ENCODE measurements around the gene SYT11.

SYT11 gene

DNA sequence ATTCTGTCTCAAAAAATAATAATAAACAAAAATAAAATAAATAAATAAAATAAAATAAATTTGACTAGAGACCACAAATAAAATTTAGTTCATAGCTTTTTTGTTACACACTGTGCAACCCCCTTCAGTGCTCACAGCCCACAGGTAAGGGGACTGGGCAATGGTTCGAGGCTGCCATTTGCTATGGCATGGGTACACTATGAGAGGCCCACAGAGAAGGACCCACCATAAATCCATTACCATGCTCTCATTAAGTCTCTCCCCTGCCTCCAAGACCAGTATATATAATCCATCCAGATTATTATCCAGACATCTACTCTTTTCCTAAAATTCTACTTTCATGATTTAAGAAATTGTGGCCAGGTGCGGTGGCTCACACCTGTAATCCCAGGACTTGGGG lies 60.4 kb downstream of the SYT11 start:
- no peaks in the 10 kb centered on the region for H3K4me1 ChIP-seq (ENCODE audit: control insufficient read depth, insufficient read depth, low read length)
- no peaks in the 10 kb centered on the region for H3K9me3 ChIP-seq (ENCODE audit: control insufficient read depth, insufficient read depth, low read depth, low read length)
- ChIA-PET CTCF (no interaction called here), POLR2A (interaction anchor here (1.4 kb wide), 1 partner anchor 14 kb away, joined by 3 read pairs; the partner anchor contains the start of gene KHDC4)
- TF ChIP-seq, protein P1, sequence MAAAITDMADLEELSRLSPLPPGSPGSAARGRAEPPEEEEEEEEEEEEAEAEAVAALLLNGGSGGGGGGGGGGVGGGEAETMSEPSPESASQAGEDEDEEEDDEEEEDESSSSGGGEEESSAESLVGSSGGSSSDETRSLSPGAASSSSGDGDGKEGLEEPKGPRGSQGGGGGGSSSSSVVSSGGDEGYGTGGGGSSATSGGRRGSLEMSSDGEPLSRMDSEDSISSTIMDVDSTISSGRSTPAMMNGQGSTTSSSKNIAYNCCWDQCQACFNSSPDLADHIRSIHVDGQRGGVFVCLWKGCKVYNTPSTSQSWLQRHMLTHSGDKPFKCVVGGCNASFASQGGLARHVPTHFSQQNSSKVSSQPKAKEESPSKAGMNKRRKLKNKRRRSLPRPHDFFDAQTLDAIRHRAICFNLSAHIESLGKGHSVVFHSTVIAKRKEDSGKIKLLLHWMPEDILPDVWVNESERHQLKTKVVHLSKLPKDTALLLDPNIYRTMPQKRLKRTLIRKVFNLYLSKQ (tag by site-specific recombination; IDR thresholded peaks at IDR 0.05; ENCODE audit: borderline replicate concordance), result no peak
- no peak for TF ChIP-seq ZNF239 (tag by site-specific recombination; IDR thresholded peaks at IDR 0.05)
- no peak for TF ChIP-seq KLF10 (tag by site-specific recombination; IDR thresholded peaks at IDR 0.05)
- TF ChIP-seq ZNF37A (tag by site-specific recombination; IDR thresholded peaks at IDR 0.05), result no peak
- no peak for TF ChIP-seq ZNF785 (tag by site-specific recombination; IDR thresholded peaks at IDR 0.05)
- TF ChIP-seq IKZF3 (tag by site-specific recombination; IDR thresholded peaks at IDR 0.05), result no peak
- no peak for TF ChIP-seq OVOL3 (tag by site-specific recombination; IDR thresholded peaks at IDR 0.05)
- no peak for TF ChIP-seq ZNF391 (tag by site-specific recombination; IDR thresholded peaks at IDR 0.05; ENCODE audit: borderline replicate concordance, low read depth)
- no peak for TF ChIP-seq KLF9 (tag by site-specific recombination; IDR thresholded peaks at IDR 0.05; ENCODE audit: low read depth)
- TF ChIP-seq, protein P2, sequence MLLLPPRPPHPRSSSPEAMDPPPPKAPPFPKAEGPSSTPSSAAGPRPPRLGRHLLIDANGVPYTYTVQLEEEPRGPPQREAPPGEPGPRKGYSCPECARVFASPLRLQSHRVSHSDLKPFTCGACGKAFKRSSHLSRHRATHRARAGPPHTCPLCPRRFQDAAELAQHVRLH (tag by site-specific recombination; IDR thresholded peaks at IDR 0.05), result no peak
- TF ChIP-seq ZIC2 (tag by site-specific recombination; IDR thresholded peaks at IDR 0.05), result no peak
- TF ChIP-seq ZBTB21 (tag by site-specific recombination; IDR thresholded peaks at IDR 0.05), result no peak
- TF ChIP-seq ZNF404 (tag by site-specific recombination; IDR thresholded peaks at IDR 0.05), result no peak
- TF ChIP-seq ZNF707 (tag by site-specific recombination; IDR thresholded peaks at IDR 0.05), result no peak
- TF ChIP-seq, protein P3, sequence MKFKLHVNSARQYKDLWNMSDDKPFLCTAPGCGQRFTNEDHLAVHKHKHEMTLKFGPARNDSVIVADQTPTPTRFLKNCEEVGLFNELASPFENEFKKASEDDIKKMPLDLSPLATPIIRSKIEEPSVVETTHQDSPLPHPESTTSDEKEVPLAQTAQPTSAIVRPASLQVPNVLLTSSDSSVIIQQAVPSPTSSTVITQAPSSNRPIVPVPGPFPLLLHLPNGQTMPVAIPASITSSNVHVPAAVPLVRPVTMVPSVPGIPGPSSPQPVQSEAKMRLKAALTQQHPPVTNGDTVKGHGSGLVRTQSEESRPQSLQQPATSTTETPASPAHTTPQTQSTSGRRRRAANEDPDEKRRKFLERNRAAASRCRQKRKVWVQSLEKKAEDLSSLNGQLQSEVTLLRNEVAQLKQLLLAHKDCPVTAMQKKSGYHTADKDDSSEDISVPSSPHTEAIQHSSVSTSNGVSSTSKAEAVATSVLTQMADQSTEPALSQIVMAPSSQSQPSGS (tag by site-specific recombination; IDR thresholded peaks at IDR 0.05; ENCODE audit: low read depth), result no peak
- TF ChIP-seq, protein P4, sequence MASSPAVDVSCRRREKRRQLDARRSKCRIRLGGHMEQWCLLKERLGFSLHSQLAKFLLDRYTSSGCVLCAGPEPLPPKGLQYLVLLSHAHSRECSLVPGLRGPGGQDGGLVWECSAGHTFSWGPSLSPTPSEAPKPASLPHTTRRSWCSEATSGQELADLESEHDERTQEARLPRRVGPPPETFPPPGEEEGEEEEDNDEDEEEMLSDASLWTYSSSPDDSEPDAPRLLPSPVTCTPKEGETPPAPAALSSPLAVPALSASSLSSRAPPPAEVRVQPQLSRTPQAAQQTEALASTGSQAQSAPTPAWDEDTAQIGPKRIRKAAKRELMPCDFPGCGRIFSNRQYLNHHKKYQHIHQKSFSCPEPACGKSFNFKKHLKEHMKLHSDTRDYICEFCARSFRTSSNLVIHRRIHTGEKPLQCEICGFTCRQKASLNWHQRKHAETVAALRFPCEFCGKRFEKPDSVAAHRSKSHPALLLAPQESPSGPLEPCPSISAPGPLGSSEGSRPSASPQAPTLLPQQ (tag by site-specific recombination; IDR thresholded peaks at IDR 0.05), result no peak
- TF ChIP-seq ZNF658 (tag by site-specific recombination; IDR thresholded peaks at IDR 0.05), result no peak
- no peak overlapping the region for H3K4me3 ChIP-seq (ENCODE audit: low read depth, low read length)
- H3K27ac ChIP-seq (ENCODE audit: extremely low read depth, low read depth, low read length), result no peak overlapping the region
- H3K36me3 ChIP-seq (ENCODE audit: control insufficient read depth in 2 of 2, insufficient read depth in 1 of 2, low read length in 2 of 2), result peaks cover 92 to 99% of the 10 kb centered on the region in 2 experiments

DNA sequence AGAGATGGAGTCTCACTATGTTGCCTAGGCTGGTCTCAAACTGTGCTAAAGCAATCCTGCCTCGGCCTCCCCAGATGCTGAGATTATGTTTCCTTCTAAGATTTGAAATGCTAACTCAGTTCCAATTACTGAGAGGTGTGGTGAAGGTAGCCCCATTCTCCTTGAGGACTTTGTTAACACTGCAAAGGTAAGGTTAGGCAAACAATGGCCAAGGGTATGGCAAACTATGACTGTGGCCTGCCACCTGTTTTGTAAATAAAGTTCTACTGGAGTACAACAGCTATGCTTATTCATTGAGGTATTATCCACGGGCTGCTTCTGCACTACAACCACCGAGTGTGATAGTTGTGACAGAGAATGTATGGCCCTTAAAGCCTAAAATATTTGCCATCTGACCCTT lies 61.4 kb downstream of the SYT11 start:
- Histone ChIP-seq H3K4me1 (ENCODE audit: control insufficient read depth, insufficient read depth, low read length) (no peaks in the 10 kb centered on the region), H3K9me3 (ENCODE audit: control insufficient read depth, insufficient read depth, low read depth, low read length) (no peaks in the 10 kb centered on the region), H3K36me3 (ENCODE audit: control insufficient read depth in 2 of 2, insufficient read depth in 1 of 2, low read length in 2 of 2) (peaks cover 92 to 99% of the 10 kb centered on the region in 2 experiments), H3K27ac (ENCODE audit: extremely low read depth, low read depth, low read length) (no peak overlapping the region), H3K4me3 (ENCODE audit: low read depth, low read length) (no peak overlapping the region)
- TF ChIP-seq ZNF510 (tag by site-specific recombination; IDR thresholded peaks at IDR 0.05; ENCODE audit: insufficient replicate concordance), result no peak
- TF ChIP-seq ZNF791 (tag by site-specific recombination; IDR thresholded peaks at IDR 0.05), result no peak
- TF ChIP-seq, protein P5, sequence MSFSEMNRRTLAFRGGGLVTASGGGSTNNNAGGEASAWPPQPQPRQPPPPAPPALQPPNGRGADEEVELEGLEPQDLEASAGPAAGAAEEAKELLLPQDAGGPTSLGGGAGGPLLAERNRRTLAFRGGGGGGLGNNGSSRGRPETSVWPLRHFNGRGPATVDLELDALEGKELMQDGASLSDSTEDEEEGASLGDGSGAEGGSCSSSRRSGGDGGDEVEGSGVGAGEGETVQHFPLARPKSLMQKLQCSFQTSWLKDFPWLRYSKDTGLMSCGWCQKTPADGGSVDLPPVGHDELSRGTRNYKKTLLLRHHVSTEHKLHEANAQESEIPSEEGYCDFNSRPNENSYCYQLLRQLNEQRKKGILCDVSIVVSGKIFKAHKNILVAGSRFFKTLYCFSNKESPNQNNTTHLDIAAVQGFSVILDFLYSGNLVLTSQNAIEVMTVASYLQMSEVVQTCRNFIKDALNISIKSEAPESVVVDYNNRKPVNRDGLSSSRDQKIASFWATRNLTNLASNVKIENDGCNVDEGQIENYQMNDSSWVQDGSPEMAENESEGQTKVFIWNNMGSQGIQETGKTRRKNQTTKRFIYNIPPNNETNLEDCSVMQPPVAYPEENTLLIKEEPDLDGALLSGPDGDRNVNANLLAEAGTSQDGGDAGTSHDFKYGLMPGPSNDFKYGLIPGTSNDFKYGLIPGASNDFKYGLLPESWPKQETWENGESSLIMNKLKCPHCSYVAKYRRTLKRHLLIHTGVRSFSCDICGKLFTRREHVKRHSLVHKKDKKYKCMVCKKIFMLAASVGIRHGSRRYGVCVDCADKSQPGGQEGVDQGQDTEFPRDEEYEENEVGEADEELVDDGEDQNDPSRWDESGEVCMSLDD (tag by site-specific recombination; IDR thresholded peaks at IDR 0.05), result no peak
- no peak for TF ChIP-seq ZNF549 (tag by site-specific recombination; IDR thresholded peaks at IDR 0.05)
- no peak for TF ChIP-seq ZEB2 (tag by site-specific recombination; IDR thresholded peaks at IDR 0.05)
- no peak for TF ChIP-seq ZFHX2 (tag by site-specific recombination; conservative IDR thresholded peaks at IDR 0.05)
- no peak for TF ChIP-seq ZFP3 (tag by site-specific recombination; IDR thresholded peaks at IDR 0.05; ENCODE audit: low read depth)
- no peak for TF ChIP-seq ZNF266 (tag by site-specific recombination; IDR thresholded peaks at IDR 0.05; ENCODE audit: low read depth)
- TF ChIP-seq ZNF174 (tag by site-specific recombination; IDR thresholded peaks at IDR 0.05), result no peak
- TF ChIP-seq ZNF311 (tag by site-specific recombination; IDR thresholded peaks at IDR 0.05; ENCODE audit: borderline replicate concordance), result no peak
- ChIA-PET POLR2A (interaction anchor here (4.5 kb wide), 1 partner anchor 13 kb away, joined by 21 read pairs; the partner anchor contains the start of gene KHDC4), CTCF (interaction anchor here (1.0 kb wide), 2 partner anchors 69 to 209 kb away, joined by 3 to 4 read pairs; no protein-coding TSS in a partner anchor)

Data from HEK293 (cell line).